Muscle of leg (tissue), 11 donors: Measurements from ENCODE around the gene TF. TPM values are rescaled to one million over a fixed set of nuclear protein-coding genes. Genes with fewer than 3 reads are reported as not detected.
A peak's percentile ranks its signal among the peaks of the same experiment; 100 is the strongest.

Experiments used
- DNase-seq: peaks from one replicate; pipeline ENCODE4 v3.0.0; 2013
- H3K27ac ChIP-seq: one replicate; pipeline ENCODE4 v1.5.1; 2013; ENCODE audit warnings: mild to moderate bottlenecking, low read length, control low read depth
- H3K27me3 ChIP-seq: one replicate; pipeline ENCODE4 v1.6.1; 2013; ENCODE audit warnings: low read length; ENCODE audit not compliant: control insufficient read depth, insufficient read depth
- H3K36me3 ChIP-seq: one replicate; pipeline ENCODE4 v1.6.1; 2013; ENCODE audit warnings: low read length; ENCODE audit not compliant: control insufficient read depth, insufficient read depth
- H3K4me1 ChIP-seq: one replicate; pipeline ENCODE4 v1.6.1; 2013; ENCODE audit warnings: low read length; ENCODE audit not compliant: control insufficient read depth, insufficient read depth
- H3K4me3 ChIP-seq: one replicate; pipeline ENCODE4 v1.5.1; 2013; ENCODE audit warnings: low read length, control low read depth
- H3K9me3 ChIP-seq: replicated peaks from 2 replicates; pipeline ENCODE4 v1.6.1; 2013; ENCODE audit warnings: low read depth, low read length; ENCODE audit not compliant: control insufficient read depth
- WGBS: methylation state at CpG from one replicate; pipeline ENCODE4 v1.1.5; 2013; ENCODE audit warnings: missing lambda C conversion rate; ENCODE audit not compliant: insufficient coverage; 5-methylcytosine and 5-hydroxymethylcytosine counted together
- polyA plus RNA-seq, 8 donors: library from polyadenylated mRNA; unstranded; fragments of 120-200 nt; gene quantifications; one replicate each; pipeline versions ENCODE4 v1.2.1 to v1.2.3, GENCODE V29; 2013; ENCODE audit warnings: inconsistent platforms in 1 of 8, low replicate concordance in 1 of 8; ENCODE audit not compliant: insufficient read length in 8 of 8, insufficient read depth in 1 of 8
- total RNA-seq: library from RNA; stranded (reverse); fragments of 120-200 nt; gene quantifications from one replicate; pipeline ENCODE4 v1.2.4, GENCODE V29; 2013

The TF gene
- total and polyA plus RNA-seq, 9 donors: 1.2 to 27.3 (median 4.1) TPM

DNA sequence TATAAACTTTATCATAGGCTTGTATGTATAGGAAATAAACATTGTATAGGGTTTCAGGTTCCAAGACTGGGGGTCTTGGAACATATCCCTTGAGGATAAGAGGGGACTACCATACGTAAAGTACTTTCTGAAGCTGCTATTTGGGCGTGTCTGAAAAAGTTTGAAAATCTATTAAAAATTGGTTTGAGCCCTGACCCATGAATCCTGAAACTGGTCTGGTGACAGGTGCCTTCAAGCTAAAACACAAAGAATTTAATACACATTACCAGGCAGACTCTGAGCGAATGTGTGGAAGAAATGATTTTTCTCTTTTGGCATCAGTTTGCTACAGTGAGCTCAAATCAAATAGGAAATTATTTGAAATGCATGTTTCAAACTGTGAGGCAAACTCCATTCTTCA, 16.3 kb downstream of the TF start:
- no peak for DNase-seq
- Histone ChIP-seq H3K27me3 (no peaks in the 10 kb centered on the region), H3K27ac (no peak overlapping the region), H3K9me3 (no peaks in the 10 kb centered on the region), H3K36me3 (no peaks in the 10 kb centered on the region), H3K4me1 (peaks cover 17% of the 10 kb centered on the region), H3K4me3 (no peak overlapping the region)
- no CpG with 5 or more reads among the region's 3 CpGs for WGBS

- WGBS: 50% methylated on average over 1 of the region's 6 CpGs
- Histone ChIP-seq H3K27ac (peak overlapping the region; percentile 79), H3K36me3 (no peaks in the 10 kb centered on the region), H3K4me3 (no peak overlapping the region), H3K4me1 (peaks cover 17% of the 10 kb centered on the region), H3K9me3 (no peaks in the 10 kb centered on the region), H3K27me3 (no peaks in the 10 kb centered on the region)
- DNase-seq: peak; percentile 98
Observed at GRCh38 chr3:133763797-133764683, 17.8 kb downstream of the TF start.

- no peaks in the 10 kb centered on the region for H3K9me3 ChIP-seq
- H3K27ac ChIP-seq: no peak overlapping the region
- H3K36me3 ChIP-seq: no peaks in the 10 kb centered on the region
- no peaks in the 10 kb centered on the region for H3K27me3 ChIP-seq
- H3K4me1 ChIP-seq: peaks cover 17% of the 10 kb centered on the region
- DNase-seq: no peak
- H3K4me3 ChIP-seq: no peak overlapping the region
Observed at GRCh38 chr3:133765256-133765655, 19.1 kb downstream of the TF start.

DNA sequence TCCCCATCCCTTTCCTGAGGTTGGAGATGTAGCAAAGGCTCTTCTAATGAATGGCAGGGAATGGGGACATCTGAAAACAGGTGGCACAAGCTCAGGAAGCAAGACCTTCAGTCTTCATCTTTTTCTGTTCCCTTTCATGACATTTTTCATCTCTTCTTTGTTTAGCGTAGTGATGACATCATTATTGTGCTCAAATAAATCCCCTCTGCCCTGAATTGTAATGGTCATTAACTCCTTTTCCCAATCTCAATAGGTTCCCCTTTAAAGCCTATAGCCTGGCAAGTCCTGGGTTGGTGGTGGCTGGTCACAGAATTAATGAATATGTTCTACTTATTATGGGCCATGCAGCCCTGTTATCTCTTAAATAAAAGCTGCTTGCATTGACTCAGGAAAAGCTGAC, 21.4 kb downstream of the TF start:
- WGBS: no CpG with 5 or more reads among the region's 1 CpG
- Histone ChIP-seq H3K9me3 (no peaks in the 10 kb centered on the region), H3K4me1 (peaks cover 17% of the 10 kb centered on the region), H3K27me3 (no peaks in the 10 kb centered on the region), H3K4me3 (no peak overlapping the region), H3K36me3 (no peaks in the 10 kb centered on the region), H3K27ac (no peak overlapping the region)
- no peak for DNase-seq

GRCh38 chr3:133769536-133769935, 23.3 kb downstream of the TF start:
- WGBS: no CpG with 5 or more reads among the region's 3 CpGs
- no peak for DNase-seq
- no peaks in the 10 kb centered on the region for H3K27me3 ChIP-seq

DNA sequence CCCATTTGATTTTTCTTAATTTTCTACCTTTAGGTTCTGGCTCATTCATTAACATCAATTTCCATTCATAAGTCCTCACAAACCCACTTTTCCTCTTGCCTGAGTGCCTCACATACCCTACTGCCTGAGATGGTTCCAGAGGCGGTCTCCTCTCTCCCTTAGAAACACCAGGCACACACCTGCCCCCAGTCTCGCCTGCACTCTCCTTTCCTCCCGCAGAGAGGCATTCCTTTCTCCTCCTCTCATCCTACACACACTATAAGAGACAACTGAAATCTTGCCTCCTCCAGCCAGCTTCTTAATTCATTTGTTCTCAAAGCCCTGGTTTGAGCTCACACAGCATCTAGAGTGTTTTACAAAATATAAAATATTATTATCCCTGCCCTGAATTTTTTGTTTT, 27.5 kb downstream of the TF start:
- Histone ChIP-seq H3K9me3 (no peaks in the 10 kb centered on the region), H3K4me1 (no peaks in the 10 kb centered on the region), H3K27me3 (no peaks in the 10 kb centered on the region), H3K4me3 (no peak overlapping the region), H3K27ac (no peak overlapping the region), H3K36me3 (no peaks in the 10 kb centered on the region)
- DNase-seq: no peak
- WGBS: 90% methylated on average over 2 of the region's 3 CpGs

More at GRCh38 chr3:133769536-133769935, 23.3 kb downstream of the TF start:
- Histone ChIP-seq H3K9me3 (no peaks in the 10 kb centered on the region), H3K4me1 (peaks cover 6% of the 10 kb centered on the region), H3K27ac (no peak overlapping the region), H3K36me3 (no peaks in the 10 kb centered on the region), H3K4me3 (no peak overlapping the region)

- Histone ChIP-seq H3K4me1 (no peaks in the 10 kb centered on the region), H3K4me3 (no peak overlapping the region), H3K27me3 (no peaks in the 10 kb centered on the region), H3K27ac (no peak overlapping the region), H3K36me3 (no peaks in the 10 kb centered on the region), H3K9me3 (no peaks in the 10 kb centered on the region)
- WGBS: 95% methylated on average over 7 of the region's 9 CpGs
- DNase-seq: no peak
Observed at GRCh38 chr3:133775309-133775708, 29.1 kb downstream of the TF start.

DNA sequence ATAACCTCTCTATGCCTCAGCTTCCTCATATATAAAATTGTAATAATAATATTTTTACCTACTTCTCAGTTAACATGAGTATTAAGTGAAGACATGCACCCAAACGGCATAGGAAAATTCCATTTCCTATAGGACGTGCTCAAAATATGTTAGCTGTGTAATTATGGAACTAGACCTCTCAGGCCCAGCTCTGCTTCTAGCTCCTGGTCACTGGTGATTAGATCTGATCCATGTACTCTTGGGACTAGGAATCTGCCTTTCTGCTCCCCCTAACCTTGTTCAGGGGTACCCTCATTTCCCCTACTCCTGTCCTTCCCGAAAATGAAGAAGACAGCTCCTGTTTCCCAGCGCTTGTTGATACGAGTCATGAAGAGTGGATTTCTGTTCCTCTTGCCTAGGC, 29.6 kb downstream of the TF start:
- Histone ChIP-seq H3K27me3 (no peaks in the 10 kb centered on the region), H3K4me3 (no peak overlapping the region), H3K4me1 (no peaks in the 10 kb centered on the region), H3K9me3 (no peaks in the 10 kb centered on the region), H3K36me3 (no peaks in the 10 kb centered on the region), H3K27ac (no peak overlapping the region)
- no peak for DNase-seq
- 87% methylated on average over 3 of the region's 5 CpGs for WGBS

GRCh38 chr3:133776794-133777438, 30.7 kb downstream of the TF start:
- DNase-seq: no peak
- Histone ChIP-seq H3K36me3 (no peaks in the 10 kb centered on the region), H3K4me3 (no peak overlapping the region), H3K27me3 (no peaks in the 10 kb centered on the region), H3K9me3 (no peaks in the 10 kb centered on the region), H3K27ac (no peak overlapping the region), H3K4me1 (no peaks in the 10 kb centered on the region)
- WGBS: 90% methylated on average over 7 of the region's 7 CpGs

DNA sequence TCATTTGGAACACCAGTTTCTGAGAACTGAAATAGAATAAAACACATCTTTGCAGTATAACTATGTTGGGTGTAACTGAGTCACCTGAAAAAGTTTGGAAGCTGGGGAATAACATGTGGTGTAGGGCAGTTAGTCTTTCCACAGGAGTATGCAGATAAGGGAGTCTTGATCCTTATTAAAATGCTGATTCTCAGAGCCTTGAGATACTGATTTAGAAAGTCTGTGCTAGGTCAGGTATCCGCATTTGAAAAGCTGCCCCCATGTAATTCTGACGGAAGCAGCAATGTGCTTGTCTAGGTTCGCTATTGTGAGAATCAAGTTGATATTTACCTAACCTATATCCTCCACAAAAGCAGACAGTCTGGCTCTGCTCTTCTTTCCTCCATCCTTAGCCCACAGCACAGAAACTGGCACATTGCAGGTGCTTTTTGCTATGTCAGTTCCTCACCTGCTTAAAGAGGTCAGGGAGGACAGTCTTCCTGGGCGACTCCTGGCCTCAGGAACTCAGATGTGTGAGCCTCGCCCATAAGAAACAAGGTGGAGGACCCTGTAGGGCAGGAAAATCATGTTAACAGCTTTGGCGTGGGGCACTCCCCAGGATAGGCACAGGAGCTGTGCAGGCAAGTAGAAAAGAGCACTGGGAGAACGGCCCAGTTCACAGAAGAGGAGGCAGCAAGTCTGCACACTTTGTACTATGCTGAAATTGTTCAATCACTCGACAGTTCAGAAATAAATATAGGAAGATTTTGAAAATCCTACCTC, 31.8 kb downstream of the TF start:
- 70% methylated on average over 6 of the region's 8 CpGs for WGBS
- H3K27me3 ChIP-seq: no peaks in the 10 kb centered on the region
- H3K4me1 ChIP-seq: no peaks in the 10 kb centered on the region
- H3K27ac ChIP-seq: no peak overlapping the region
- no peak overlapping the region for H3K4me3 ChIP-seq
- no peaks in the 10 kb centered on the region for H3K36me3 ChIP-seq
- no peak for DNase-seq
- no peaks in the 10 kb centered on the region for H3K9me3 ChIP-seq
